Skin of body (tissue), 2 donors: ENCODE measurements around the gene GAPVD1. TPM values are rescaled to one million over a fixed set of nuclear protein-coding genes. Genes with fewer than 3 reads are reported as not detected.
"Not testable (repeated sequence)": the region's sequence is repeated elsewhere in the genome, so short reads cannot be mapped to it uniquely, and the experiment has no call there.

ENCODE experiments used
- DNase-seq: peaks from one replicate; lab custom pipeline; 2025; lab: John Stamatoyannopoulos, UW
- total RNA-seq: library from RNA; depleted of rRNA; stranded (reverse); fragments of >200 nt; gene quantifications from one replicate; pipeline ENCODE4 v1.2.3, GENCODE V29; 2014

Gene GAPVD1, protein sequence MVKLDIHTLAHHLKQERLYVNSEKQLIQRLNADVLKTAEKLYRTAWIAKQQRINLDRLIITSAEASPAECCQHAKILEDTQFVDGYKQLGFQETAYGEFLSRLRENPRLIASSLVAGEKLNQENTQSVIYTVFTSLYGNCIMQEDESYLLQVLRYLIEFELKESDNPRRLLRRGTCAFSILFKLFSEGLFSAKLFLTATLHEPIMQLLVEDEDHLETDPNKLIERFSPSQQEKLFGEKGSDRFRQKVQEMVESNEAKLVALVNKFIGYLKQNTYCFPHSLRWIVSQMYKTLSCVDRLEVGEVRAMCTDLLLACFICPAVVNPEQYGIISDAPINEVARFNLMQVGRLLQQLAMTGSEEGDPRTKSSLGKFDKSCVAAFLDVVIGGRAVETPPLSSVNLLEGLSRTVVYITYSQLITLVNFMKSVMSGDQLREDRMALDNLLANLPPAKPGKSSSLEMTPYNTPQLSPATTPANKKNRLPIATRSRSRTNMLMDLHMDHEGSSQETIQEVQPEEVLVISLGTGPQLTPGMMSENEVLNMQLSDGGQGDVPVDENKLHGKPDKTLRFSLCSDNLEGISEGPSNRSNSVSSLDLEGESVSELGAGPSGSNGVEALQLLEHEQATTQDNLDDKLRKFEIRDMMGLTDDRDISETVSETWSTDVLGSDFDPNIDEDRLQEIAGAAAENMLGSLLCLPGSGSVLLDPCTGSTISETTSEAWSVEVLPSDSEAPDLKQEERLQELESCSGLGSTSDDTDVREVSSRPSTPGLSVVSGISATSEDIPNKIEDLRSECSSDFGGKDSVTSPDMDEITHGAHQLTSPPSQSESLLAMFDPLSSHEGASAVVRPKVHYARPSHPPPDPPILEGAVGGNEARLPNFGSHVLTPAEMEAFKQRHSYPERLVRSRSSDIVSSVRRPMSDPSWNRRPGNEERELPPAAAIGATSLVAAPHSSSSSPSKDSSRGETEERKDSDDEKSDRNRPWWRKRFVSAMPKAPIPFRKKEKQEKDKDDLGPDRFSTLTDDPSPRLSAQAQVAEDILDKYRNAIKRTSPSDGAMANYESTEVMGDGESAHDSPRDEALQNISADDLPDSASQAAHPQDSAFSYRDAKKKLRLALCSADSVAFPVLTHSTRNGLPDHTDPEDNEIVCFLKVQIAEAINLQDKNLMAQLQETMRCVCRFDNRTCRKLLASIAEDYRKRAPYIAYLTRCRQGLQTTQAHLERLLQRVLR (N-terminal part only)
- 71.0 TPM for total RNA-seq

GRCh38 chr9:125261501-125262293 is at the start of gene GAPVD1:
TSS of gene GAPVD1 (plus strand) at chr9:125261826. CDS start at chr9:125298922, 37,096 bp downstream.
- DNase-seq, result peak; percentile 76

DNA sequence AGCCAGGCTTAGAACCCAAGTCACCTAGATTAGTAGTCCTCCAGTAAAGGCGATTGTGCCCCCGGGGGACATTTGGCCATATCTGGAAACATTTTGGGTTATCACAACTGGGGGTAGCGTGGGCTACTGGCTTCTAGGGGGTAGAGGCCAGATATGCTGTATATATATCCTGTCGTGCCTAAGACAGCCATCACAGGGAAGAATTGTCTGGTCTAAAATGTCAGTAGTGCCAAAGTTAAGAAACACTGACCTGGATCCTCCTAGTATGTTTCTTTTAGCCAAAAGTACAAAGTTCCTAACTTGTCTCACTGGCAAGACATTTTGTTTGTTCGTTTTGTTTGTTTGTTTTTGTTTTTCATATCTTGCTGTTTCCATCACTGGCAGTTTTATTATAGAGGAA is 47.4 kb upstream of the GAPVD1 start:
- DNase-seq, result no peak

DNA sequence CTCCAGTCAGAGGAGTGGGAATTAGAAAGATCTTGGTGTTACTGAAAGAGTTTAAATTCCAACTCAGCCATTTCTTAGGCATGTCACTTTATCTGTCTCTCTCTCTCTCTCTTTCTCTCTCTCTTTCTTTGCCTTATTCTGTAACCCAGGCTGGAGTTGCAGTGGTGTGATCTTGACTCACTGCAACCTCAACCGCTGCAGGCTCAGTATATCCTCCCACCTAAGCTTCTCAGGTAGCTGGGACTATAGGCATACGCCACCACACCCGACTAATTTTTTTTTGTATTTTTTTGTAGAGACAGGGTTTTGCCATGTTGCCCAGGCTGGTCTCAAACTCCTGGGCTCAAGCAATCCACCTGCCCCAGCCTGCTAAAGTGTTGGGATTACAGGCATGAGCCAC is 43.0 kb upstream of the GAPVD1 start:
- DNase-seq, result no peak

DNA sequence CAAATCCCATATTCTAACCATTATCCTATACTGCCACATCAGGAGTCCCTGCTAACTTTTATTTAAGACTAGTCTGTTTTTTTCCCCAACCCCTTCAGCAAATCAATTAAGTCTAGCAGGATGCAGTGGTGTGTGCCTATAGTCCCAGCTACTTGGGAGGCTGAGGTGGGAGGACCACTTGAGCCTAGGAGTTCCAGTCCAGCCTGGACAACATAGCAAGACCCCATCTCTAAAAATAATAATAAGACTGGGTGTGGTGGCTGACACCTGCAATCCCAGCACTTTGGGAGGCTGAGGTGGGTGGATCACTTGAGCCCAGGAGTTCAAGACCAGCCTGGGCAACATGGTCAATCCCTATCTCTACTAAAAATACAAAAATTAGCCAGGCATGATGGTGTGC is 36.8 kb upstream of the GAPVD1 start:
- not testable (repeated sequence) for DNase-seq

DNA sequence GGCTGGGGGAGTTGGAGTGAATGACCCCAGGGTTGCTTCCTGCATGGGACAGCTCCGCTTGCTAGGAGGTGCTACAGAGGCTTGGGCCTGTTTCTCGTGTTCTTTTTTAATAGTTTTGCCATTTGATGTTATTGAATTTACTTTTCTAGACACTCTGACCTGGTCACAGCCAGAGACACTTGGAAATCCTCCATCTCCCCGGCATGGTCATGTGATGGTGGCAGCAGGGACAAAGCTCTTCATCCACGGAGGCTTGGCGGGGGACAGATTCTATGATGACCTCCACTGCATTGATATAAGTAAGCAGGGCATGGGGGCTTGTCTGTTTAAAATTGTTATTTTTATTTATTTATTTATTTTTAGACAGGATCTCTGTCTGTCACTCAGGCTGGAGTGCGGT is 33.9 kb upstream of the GAPVD1 start:
- no peak for DNase-seq

- no peak for DNase-seq
Observed at GRCh38 chr9:125233678-125234077, 27.9 kb upstream of the GAPVD1 start.

- DNase-seq, result not testable (repeated sequence)
Observed at GRCh38 chr9:125234099-125234498, 27.5 kb upstream of the GAPVD1 start.

GRCh38 chr9:125235804-125236519 is 25.7 kb upstream of the GAPVD1 start:
- no peak for DNase-seq

DNA sequence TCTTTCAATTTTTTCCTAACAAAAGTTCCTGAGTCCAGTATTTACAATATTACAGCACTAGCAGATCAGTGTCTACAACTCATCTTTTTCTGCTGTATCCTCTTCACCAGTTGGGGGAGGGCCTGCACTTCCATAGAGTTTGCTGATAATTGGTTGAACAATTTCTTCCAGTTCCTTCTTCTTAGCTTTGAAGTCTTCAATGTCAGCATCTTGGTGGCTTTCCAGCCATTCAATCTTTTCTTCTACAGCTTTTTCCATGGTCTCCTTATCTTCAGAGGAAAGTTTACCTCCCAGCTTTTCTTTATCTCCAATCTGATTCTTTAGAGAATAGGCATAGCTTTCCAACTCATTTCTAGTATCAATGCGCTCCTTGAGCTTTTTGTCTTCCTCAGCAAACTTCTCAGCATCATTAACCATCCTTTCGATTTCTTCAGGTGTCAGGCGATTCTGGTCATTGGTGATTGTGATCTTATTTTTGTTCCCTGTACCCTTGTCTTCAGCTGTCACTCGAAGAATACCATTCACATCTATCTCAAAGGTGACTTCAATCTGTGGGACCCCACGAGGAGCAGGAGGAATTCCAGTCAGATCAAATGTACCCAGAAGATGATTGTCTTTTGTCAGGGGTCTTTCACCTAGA is 25.0 kb upstream of the GAPVD1 start:
- not testable (repeated sequence) for DNase-seq

DNA sequence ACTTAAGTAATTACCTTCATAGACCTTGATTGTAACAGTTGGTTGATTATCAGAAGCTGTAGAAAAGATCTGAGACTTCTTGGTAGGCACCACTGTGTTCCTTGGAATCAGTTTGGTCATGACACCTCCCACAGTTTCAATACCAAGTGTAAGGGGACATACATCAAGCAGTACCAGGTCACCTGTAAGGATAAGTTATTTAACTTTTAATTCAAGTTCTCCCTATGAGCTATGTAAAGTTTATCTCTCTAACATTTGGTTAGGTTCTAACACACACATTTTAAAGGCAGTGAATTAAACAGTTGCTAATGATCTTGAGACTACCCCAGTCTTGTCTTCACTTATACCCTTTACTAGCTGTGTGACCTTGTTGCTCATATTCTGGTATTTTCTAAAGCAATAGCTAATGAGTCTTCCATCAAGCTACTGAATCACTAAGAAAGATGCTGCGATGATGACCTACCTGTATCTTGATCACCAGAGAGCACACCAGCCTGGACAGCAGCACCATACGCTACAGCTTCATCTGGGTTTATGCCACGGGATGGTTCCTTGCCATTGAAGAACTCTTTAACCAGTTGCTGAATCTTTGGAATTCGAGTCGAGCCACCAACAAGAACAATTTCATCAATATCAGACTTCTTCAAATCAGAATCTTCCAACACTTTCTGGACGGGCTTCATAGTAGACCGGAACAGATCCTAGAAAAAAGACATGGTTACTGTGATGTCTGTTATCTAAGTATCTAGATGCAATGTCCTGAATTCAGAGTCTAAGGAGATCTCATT is 23.3 kb upstream of the GAPVD1 start:
- DNase-seq, result no peak

DNA sequence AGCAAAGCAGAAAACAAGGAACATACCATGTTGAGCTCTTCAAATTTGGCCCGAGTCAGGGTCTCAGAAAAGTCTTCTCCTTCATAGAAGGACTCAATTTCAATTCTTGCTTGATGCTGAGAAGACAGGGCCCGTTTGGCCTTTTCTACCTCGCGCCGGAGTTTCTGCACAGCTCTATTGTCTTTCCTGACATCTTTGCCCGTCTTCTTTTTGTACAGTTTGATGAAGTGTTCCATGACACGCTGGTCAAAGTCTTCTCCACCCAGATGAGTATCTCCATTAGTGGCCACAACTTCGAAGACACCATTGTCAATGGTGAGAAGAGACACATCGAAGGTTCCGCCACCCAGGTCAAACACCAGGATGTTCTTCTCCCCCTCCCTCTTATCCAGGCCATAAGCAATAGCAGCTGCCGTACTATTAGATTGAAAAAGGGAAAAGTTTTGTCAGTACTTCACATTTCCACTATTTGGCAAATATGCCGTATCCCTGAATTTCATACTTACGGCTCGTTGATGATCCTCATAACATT is 22.6 kb upstream of the GAPVD1 start:
- DNase-seq, result no peak

- DNase-seq, result no peak
Observed at GRCh38 chr9:125239631-125240597, 21.7 kb upstream of the GAPVD1 start.

DNA sequence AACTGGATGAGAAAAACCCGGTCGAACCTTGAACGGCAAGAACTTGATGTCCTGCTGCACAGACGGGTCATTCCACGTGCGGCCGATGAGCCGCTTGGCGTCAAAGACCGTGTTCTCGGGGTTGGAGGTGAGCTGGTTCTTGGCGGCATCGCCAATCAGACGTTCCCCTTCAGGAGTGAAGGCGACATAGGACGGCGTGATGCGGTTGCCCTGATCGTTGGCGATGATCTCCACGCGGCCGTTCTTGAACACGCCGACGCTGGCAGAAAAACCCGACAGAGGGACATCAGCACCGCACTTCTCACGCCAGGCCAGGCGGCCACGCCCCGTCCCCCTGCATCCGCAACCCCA is 21.0 kb upstream of the GAPVD1 start:
- DNase-seq, result no peak

DNA sequence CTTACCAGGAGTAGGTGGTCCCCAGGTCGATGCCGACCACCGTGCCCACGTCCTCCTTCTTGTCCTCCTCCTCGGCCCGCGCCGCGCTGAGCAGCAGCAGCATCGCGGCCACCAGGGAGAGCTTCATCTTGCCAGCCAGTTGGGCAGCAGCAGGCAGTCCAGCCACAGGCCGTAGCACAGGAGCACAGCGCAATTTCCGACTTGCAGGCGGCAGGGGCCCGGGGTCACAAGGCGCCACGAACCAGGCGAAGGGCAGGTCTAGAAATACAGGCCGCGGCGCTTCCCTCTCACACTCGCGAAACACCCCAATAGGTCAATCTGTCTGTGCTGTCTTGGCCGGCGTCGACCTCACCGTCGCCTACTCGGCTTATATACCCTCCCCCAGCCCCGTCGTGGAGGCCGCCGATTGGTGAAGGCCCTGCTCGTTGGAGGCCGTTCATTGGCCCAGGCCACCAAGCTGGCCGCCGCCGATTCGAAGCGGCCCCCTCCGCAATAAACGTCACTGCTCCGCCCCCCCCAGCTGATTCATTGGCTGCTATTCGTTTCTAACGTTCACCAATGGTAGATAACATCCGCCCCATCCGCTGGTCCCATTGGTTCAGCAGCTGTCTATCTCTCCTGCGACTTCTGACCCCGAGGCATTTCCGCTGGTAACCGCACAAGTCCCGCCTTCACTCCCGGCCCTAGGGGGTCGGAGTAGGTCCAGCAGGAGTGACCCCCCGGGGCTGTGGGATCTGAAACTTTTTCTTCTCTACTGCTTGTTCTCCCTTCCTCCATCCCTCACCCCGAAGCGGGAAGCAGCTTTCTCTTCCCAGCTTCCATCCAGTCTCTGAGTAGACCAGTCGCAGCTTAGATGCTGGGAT is 20.4 kb upstream of the GAPVD1 start, which contains the start of gene HSPA5:
Gene HSPA5, minus strand, starts transcription at position 344 of the 863 bp plus-strand sequence. Its CDS starts 217 bp downstream, at position 127.
- DNase-seq, result peak; percentile 99

GRCh38 chr9:125241863-125242739 is 19.5 kb upstream of the GAPVD1 start:
- DNase-seq, result no peak
